Medulla oblongata (tissue), 1 donor: Measurements from ENCODE around the gene ZNF598.

Source experiments
- DNase-seq: peaks from one replicate; pipeline ENCODE4 v3.0.0-alpha.2; 2015; ENCODE audit errors: extremely low spot score

ZNF598 gene

DNA sequence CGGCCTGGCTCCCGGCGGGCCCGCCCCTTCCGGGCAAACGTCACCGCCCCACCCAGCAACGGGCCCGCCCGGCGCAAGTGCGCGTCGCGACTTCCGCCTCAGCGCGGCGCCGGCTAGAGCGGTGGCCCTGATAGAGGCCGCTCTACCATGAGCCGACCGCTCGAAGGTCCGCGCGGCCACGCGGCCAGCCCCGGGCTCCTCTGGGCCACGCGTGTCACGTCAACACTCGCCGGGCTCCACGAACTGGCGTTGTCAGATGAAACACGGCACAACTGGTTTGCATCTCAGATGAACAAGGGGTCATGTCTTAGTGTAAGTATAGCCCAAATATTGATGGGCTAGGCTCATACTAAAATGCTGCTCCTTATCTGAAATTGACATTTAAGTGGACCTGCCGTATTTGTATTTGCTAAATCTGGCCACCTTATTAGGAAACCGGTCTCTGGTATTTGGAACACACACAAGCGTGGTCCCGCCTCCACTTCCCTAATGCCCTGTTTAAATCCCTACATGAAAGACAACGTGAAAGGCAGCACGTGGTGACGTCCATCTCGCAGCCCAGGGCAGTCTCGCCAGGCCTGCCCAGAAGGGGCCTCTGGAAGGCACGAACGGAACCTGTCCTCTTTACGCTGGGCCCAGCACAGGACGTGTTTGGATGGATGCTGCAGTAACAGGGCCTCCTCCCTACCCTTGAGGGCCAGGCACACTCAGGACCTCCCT lies at the start of gene ZNF598:
TSS of gene ZNF598 (minus strand) at position 31 of the 720 bp plus-strand sequence.
- DNase-seq: peak; percentile 92

DNA sequence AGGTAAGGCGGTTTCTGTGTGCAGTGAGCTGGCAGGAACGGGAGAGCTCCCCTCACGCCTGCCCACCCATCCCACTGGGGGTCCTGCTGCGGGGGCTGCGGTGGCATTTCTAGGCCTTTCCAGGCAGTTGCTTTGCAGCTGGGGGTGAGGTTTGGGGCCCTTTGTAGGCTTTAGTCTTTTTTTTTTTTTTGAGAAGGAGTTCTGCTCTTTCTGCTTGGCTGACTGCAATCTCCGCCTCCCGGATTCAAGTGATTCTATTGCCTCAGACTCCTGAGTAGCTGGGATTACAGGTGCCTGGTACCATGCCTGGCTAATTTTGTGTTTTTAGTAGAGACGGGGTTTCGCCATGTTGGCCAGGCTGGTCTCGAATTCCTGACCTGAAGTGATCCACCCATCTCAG lies 49.3 kb upstream of the ZNF598 start:
- no peak for DNase-seq

DNA sequence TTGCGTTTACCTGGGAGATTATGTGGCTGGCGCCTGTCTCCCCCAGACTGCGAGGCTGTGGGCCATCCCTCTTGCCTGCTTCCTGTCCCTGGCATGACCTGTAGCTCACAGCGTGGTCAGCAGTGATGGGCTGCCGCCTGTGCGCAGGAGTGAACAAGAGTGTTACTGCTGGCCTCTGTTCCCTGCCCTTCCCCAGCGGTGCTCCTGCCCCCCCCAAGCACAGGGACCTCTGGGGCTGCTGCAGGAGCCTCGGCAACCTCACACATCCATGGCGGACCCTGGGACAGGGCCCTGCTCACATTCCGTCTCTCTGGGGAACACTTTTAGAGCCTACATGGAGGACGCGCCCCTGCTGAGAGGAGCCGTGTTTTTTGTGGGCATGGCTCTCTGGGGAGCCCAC lies 48.8 kb upstream of the ZNF598 start:
- no peak for DNase-seq

DNA sequence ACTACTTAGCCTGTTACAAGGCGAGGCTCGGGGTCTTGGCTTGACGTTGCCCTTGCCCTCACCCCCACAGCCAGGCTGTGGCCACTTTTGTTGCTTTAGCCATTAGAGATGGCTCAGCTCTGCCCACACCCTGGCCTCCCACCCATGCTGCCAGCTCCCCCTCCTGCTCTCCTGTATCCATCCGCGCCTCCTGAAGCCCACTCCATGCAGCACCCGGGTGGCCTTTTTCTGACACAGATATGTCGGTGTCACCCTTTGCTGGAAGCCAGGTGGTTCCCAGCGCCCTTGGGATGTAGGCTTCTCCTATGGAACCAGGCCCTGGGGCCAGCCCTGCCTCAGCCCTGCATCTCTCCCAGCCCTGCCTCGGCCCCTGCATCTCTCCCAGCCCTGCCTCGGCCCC lies 47.8 kb upstream of the ZNF598 start:
- no peak for DNase-seq

DNA sequence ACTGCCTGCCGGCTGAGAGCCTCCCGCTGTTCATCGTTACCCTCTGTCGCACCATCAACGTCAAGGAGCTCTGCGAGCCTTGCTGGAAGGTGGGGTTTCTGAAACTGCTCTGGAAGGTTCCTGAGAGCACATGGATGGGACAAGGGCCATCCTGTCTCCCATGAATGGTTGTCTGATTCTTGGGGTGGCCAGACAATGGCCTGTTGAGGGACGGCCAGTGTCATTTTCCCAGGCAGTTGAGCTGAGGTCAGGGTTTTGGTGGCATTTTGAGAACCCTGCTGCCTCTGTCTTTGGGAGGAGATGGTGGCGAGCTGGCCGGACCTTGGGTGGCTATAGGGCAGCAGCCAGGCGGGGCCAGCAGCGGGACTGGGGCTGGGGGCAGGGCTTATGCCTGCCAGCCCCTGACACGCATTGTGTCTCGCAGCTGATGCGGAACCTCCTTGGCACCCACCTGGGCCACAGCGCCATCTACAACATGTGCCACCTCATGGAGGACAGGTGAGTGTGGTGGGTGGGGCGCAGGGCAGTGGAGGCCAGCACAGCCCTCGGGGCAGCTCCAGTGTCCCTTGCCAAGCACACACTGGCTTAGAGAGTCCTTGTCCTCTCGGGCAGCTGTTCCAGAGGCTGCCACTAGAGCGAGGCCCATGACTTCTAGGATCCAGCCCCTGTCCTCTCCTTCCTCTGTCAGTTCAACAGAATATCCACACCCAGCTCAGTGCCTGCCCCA lies 47.2 kb upstream of the ZNF598 start:
- DNase-seq: peak; percentile 73

DNA sequence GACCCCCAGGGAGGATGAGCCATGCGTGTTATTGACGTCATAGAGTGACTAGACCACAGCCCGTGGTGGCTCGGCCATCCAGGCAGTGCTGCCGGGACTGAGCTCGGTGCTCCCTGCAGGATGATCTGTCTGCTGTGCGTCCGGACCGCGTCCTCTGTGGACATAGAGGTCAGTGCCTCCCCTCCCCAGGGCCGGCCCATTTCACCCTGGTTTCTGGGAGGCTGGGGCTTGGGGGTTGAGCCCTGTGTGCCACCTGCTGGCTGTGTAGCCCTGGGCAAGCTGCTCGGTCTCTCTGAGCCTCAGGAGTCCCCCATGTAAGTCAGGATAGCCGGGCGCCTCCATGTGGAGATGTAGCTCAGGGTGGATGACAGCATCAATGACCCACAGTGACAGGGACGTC lies 46.5 kb upstream of the ZNF598 start:
- DNase-seq: peak; percentile 17

DNA sequence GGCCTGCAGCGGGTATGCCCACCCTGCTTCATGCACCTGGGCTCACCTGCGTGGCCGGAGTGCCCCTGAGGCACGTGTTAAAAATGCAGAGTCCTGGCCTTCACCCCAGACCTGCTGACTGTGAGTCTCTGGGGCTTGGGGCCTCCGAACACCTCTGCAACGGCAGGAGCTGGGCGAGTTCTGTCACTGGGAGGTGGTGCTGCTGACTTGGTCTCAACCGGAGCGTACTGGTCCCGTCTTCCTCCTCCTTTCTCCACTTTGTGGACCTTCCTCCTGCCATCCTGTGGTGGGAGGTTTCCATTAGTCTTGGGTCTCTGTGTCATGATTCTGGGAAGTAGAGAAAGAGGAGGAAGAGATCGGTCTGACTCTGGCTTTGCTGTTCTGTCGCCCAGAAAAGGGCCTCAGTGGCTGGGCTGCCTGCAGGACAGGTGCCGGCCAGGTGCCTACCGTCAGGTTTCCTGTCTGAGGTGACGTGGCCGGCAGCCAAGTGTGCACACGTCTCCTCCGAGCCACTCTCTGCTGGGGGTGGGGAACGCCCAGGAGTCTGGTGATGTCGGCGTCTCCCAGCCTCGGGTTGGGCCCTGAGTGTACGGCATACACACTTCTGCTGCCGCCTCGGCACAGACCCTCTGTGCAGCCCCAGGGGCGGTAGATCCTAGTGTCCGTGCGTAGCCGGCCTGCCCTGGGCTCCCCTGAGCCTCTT lies 45.1 kb upstream of the ZNF598 start:
- DNase-seq: no peak

DNA sequence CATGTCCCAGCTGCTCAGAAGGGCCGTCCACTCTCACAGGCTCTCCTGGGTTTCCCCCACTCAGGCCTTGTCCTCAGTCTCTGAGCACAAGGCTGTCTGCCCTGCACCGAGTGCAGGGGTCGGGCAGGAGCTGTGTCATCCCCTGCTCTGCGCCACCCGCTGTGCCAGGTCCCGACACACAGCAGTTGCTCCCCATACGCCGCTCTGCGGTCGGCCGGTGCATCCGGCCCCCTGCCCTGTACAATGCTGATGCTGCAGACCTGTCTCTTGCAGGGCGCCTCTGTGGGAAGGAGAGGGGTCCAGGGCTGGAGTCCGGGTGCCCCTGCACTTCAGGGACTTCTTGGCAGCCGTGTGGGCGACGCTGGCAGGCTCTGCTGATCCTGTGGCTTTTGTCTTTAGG lies 44.3 kb upstream of the ZNF598 start:
- no peak for DNase-seq

DNA sequence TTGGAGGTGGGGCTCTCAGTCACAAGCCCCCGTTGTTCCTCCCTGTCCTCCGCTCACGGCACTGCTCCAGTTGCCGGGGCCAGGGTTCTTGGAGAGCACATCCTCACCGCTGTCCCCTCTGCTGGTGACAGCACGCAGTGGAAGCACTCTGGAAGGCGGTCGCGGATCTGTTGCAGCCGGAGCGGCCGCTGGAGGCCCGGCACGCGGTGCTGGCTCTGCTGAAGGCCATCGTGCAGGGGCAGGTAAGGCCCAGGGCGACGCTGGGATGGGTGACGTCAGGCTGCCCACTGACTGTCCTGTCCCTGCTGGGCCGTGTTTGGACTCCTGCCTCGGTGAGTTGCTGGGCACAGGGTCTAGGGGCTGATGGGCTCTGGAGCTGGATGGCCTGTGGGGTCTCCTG lies 43.6 kb upstream of the ZNF598 start:
- no peak for DNase-seq

DNA sequence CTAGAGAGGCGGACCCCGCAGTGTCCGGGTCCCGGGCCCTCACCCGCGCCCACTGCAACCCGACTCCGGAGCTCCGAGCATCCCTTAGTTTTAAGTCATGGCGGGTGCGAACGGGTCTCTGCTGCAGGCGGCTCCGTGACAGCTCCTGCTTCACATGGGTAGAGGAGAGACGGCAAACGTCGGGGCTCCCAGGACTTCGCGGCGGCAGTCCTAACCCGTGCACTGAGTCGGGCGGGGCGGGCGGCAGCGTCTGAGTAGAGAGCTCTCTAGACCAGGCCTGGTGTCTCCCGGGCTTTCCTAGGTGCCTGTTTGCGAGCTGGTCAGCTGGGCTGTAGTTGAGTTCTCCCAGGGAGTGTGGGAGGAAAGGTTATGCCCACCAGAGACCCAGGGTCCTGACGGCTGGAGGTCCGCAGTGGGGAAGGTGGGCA lies 38.5 kb upstream of the ZNF598 start:
- no peak for DNase-seq

DNA sequence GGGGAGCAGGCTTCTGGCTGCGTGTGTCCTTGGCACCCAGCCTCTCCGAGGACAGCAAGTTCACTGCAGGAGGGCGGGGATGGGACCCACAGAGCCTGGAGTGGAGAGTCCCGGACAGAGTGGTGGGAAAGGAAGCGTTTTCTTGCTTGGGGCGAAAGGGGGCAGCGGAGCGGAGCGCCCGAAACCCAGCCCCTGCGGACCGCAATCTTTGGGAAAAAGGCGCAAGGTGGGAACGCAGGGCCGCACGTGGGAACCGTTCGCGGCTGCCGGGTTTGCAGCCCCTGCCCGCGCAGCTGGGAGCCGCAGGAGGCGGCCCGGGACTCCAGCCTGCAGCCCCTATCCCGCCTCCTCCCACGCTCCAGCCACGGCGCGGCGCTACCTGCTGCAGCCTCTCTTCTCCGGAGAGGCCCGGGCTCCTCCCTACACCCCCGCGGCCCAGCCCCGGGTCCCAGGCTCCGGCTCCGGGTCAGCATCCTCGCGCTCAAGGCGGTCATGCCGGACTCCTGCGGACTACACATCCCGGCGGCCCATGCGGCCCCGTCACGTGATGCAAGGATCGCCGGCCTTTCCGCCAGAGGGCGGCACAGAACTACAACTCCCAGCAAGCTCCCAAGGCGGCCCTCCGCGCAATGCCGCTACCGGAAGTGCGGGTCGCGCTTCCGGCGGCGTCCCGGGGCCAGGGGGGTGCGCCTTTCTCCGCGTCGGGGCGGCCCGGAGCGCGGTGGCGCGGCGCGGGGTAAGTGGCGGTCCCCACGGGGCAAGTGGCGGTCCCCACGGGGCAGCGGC lies 37.9 kb upstream of the ZNF598 start, which contains the start of the genes NTHL1 and TSC2:
TSS of gene NTHL1 (minus strand) at position 505 of the 786 bp plus-strand sequence. CDS start at position 494, 11 bp downstream.
TSS of gene TSC2 (plus strand) at position 656 of the 786 bp plus-strand sequence. CDS start 631 bp downstream, outside the sequence.
- peak; percentile 97 for DNase-seq

DNA sequence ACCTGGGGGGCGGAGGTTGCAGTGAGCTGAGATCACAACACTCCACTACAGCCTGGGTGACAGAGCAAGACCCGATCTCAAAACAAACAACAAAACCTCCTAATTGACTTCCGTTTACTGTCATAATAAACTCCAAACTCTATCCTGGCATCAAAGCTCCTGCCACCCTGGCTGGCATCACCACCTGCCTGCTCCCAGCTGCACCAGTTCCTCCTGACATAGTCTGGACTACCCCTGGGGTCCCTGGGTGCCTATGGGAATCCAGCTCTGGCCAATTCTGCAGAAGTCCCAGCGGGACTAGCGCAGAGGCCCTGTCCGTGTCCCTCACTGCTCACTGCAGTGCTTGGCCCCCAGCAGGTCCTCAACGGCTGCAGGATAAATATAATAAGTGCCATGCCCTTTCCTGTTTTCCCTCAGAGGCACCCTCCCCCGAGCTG lies 37.3 kb upstream of the ZNF598 start:
- DNase-seq: no peak

DNA sequence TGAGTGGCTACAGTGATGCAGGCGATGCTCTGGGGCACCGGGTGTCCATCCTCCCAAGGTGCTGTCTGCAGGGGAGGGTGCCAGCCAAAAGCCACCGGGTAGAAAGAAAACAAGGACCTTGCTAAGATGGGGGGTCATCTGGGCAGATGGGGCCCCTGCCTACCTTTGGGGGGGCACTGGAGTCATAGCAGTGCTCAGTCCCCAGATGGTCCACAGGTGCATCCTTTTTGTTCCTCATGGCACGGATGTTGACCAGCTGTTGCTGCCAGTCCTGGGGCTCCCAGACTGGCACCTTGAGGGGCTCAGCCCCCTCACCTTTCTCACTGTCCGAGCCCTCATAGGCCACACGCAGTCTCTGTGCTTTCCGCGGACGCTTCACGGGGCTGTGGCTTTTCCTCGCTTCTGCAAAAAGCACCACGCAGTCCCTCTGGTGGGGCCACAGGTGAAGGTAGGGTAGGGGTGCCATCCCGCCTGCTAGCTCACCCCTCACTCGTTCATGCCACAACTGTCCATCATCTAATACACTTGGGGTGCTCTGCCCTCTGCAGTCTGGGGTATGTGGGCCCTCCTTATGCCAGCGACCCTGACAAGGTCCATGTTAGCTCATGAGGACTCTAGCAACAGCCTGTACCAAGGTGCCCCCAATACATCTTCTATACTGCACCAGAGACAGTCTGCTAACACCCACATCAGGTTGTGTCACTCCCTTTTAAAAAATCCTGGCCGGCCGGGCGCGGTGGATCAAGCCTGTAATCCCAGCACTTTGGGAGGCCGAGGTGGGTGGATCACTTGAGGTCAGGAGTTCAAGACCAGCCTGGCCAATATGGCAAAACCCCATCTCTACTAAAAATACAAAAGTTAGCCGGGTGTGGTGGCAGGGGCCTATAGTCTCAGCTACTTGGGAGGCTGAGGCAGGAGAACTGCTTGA lies 36.6 kb upstream of the ZNF598 start:
- no peak for DNase-seq

DNA sequence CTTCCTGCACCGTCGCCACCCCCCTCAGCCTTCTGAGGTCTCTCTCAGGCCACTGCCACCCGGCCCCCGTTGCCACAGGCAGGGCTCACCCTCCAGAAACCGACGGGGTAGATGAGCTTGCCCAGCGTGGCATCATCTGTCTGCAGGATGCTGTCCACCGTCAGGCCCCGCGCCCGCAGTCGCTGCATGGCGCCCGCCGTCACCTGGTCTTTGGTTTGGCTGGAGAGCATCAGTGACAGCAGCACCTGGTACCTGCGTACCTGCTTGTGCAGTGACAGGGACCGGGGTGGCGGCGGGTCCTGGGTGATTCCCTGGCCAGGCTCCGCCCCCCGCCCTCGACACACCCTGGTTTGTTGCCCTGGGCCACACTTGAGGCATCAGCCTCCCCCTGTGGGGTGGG lies 34.9 kb upstream of the ZNF598 start:
- no peak for DNase-seq

DNA sequence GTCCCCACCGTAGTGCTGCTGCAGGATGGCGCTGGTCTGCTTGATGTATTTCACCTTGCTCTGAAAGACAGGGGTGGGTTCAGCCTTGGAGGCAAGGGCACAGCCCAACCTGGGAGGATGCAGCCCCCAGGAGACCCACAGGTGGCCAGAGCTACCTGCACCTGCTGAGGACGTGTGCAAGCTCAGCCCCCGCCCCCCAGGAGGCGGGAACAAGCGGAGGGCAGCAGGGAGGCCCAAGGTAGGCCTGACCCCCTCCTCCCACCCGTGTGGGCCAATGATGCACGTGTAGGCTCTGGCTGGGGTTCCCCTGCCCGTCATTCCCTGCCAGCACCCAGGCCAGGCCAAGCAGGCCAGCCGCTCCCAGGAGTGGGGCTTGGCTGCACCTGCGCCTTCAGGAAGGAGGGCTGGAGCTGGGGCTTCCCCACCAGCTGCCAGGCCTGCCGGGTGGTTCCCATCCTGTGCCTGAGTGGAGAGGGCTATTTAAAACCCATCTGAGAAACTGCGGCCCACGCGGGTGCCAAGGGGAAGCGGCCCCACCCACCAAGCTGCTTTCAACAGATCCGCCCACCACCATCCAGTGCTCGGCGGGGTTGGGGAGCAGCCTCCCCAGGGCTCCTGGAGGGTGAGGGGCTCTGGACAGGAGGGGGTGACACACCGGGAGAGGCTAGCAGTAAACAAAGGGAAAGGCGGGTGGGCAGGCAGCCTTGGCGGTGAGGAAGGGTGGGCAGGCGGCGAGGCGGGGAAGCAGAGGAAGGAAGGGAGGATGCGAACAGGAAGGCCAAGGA lies 34.2 kb upstream of the ZNF598 start:
- no peak for DNase-seq

DNA sequence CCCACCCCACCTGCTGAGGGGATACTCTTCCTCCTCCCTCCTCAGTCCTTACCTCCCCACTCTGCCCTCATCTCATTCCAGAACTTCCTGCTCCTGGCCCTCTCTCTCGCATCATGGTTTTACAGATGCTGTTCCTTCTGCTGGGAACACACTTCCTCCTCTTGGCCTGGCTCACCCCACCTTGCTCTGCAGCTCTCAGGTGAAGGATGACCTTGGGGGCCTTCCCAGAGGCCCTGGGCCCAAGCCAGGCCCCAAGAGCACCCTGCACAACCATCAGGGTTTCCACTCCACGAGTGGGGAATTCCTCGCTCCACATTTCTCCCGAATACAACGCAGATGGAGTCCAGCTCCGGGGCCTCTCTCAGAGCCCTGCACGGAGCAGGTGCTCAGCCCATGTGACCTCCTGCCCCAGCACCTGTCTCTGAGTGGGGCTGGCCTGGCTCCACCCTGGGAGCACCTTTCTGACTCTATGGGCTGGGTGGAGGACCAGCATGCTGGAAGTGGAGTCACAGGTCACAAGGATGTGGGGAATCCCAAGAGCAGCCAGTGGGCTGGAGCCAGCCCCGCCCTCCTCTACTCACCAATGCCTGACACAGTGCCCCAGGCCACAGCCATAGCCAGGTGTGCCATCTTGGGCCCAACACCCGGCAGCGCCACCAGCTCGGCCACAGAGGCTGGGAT lies 33.5 kb upstream of the ZNF598 start:
- DNase-seq: no peak

DNA sequence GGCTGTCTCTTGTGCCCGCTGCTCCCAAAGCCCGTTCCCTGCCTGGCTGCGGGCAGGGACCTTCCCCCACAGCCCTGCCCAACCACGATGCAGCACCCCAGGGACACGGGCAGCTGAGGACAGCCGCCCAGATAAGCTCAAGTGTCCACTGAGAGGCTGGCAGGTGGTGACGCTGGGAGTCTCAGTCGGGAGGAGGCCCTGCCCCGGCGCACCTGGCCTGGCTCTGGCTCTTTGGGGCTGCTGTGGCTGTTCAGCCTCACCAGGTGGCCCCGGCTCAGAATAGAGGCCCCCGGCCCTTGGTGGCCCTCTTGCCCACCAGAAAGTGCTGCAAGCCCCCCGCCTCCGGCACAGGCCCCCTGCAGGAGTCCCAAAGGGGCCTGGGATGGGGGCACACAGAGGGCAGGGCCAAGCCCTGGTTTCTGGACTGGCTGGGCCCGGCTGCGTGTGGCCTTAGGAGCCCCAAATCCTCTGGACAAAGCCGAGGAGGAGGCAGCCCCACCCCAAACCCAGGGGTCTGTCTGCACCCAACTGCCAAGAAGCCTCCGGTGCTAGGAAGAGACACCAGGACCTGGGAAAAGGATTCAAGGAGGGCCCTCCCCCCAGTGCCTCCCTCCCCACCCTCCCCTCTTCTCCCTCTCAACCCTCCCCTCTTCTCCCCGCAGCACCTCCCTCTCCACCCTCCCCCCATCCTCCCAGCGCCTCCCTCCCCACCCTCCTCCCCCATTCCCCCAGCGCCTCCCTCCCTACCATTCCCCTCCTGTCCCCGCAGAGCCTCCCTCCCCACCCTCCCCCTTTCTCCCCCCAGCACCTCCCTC lies 32.8 kb upstream of the ZNF598 start:
- no peak for DNase-seq
